Measurements from ENCODE around the gene GATAD2B.

The GATAD2B gene

GRCh38 chr1:153903841-153904455, 18.8 kb downstream of the GATAD2B start (continued):
- TF ChIP-seq ZNF266 (tag by site-specific recombination; IDR thresholded peaks at IDR 0.05; ENCODE audit: low read depth), result peak; percentile 89
- no peak for TF ChIP-seq ZNF10 (tag by site-specific recombination; IDR thresholded peaks at IDR 0.05)
- TF ChIP-seq ZNF175 (tag by site-specific recombination; IDR thresholded peaks at IDR 0.05), result no peak
- TF ChIP-seq ZNF48 (tag by site-specific recombination; IDR thresholded peaks at IDR 0.05), result no peak
- no peak for TF ChIP-seq SP7 (tag by site-specific recombination; IDR thresholded peaks at IDR 0.05)
- no peak for TF ChIP-seq HOXD13 (CRISPR knock-in tag; IDR thresholded peaks at IDR 0.05; ENCODE audit: borderline replicate concordance)
- no peak for TF ChIP-seq HIC1 (tag by site-specific recombination; IDR thresholded peaks at IDR 0.05)
- 0 out of 2 replicates have a peak, but pooled peaks have one; percentile 29 for TF ChIP-seq ZFP37 (tag by site-specific recombination; IDR thresholded peaks at IDR 0.05)
- no peak for TF ChIP-seq ZSCAN4 (tag by site-specific recombination; IDR thresholded peaks at IDR 0.05)
- TF ChIP-seq ZNF140 (tag by site-specific recombination; IDR thresholded peaks at IDR 0.05), result peak; percentile 88; the same call in 1 of the 2 replicates
- TF ChIP-seq GFI1B (tag by site-specific recombination; IDR thresholded peaks at IDR 0.05), result no peak
- 0 out of 2 replicates have a peak, but pooled peaks have one; percentile 27 for TF ChIP-seq ZNF580 (tag by site-specific recombination; IDR thresholded peaks at IDR 0.05)
- no peak for TF ChIP-seq ATF2 (tag by site-specific recombination; IDR thresholded peaks at IDR 0.05; ENCODE audit: low read depth)
- no peak for TF ChIP-seq BCL11B (tag by site-specific recombination; IDR thresholded peaks at IDR 0.05; ENCODE audit: low read depth)
- TF ChIP-seq PATZ1 (tag by site-specific recombination; IDR thresholded peaks at IDR 0.05), result no peak
- TF ChIP-seq TCF7L2 (IDR thresholded peaks at IDR 0.05; ENCODE audit: borderline replicate concordance, low read depth, low read length), result no peak
- TF ChIP-seq ZNF792 (tag by site-specific recombination; IDR thresholded peaks at IDR 0.05), result no peak
- no peak for TF ChIP-seq ZNF549 (tag by site-specific recombination; IDR thresholded peaks at IDR 0.05)
- no peak for TF ChIP-seq SCRT2 (tag by site-specific recombination; IDR thresholded peaks at IDR 0.05)
- TF ChIP-seq ZNF843 (tag by site-specific recombination; IDR thresholded peaks at IDR 0.05), result no peak
- TF ChIP-seq KLF1 (tag by site-specific recombination; IDR thresholded peaks at IDR 0.05), result no peak
- TF ChIP-seq ZNF174 (tag by site-specific recombination; IDR thresholded peaks at IDR 0.05), result no peak
- peak; percentile 84; the same call in 1 of the 2 replicates for TF ChIP-seq ZNF501 (tag by site-specific recombination; IDR thresholded peaks at IDR 0.05)
- no peak for TF ChIP-seq BCL11A (tag by site-specific recombination; IDR thresholded peaks at IDR 0.05; ENCODE audit: low read depth)
- TF ChIP-seq ZNF747 (tag by site-specific recombination; IDR thresholded peaks at IDR 0.05), result no peak
- TF ChIP-seq ZNF518A (tag by site-specific recombination; conservative IDR thresholded peaks at IDR 0.05; ENCODE audit: low read depth), result peak; percentile 96
- TF ChIP-seq ZNF292 (tag by site-specific recombination; IDR thresholded peaks at IDR 0.05; ENCODE audit: borderline replicate concordance, low read depth), result peak; percentile 84; the same call in 1 of the 2 replicates
